Keratinocyte (primary cell): ENCODE data around the gene CIB1. TPM values are rescaled to one million over a fixed set of nuclear protein-coding genes. Genes with fewer than 3 reads are reported as not detected.

Source experiments
- DNase-seq: peaks from one replicate; pipeline ENCODE4 v3.0.0-alpha.2; 2011; ENCODE audit warnings: low read depth, missing footprints, low spot score
- FAIRE-seq: peaks from 2 replicates; lab custom pipeline; 2011; peaks lifted over from hg19 to GRCh38; lab: Jason Lieb, UNC
- H2AFZ ChIP-seq: 2 replicates; pipeline ENCODE4 v1.6.0; 2012; ENCODE audit warnings: low read length, control low read depth, inconsistent platforms; ENCODE audit not compliant: control insufficient read depth
- H3K27ac ChIP-seq: 2 replicates; pipeline ENCODE4 v1.5.1; 2011; ENCODE audit warnings: low read length; ENCODE audit not compliant: control insufficient read depth, insufficient read depth
- H3K27me3 ChIP-seq: 3 replicates; pipeline ENCODE4 v1.6.0; 2011; ENCODE audit warnings: low read length; ENCODE audit not compliant: control insufficient read depth, insufficient read depth; ENCODE audit errors: extremely low read depth
- H3K36me3 ChIP-seq, 2 experiments: 2 replicates in 1 of 2; 3 replicates in 1 of 2; pipeline ENCODE4 v1.5.1; 2011; ENCODE audit warnings: low read length in 2 of 2, mild to moderate bottlenecking in 1 of 2; ENCODE audit not compliant: control insufficient read depth in 2 of 2, insufficient read depth in 2 of 2; ENCODE audit errors: extremely low read depth in 1 of 2
- H3K4me1 ChIP-seq: 3 replicates; pipeline ENCODE4 v1.5.1; 2011; ENCODE audit warnings: low read length; ENCODE audit not compliant: control insufficient read depth, insufficient read depth; ENCODE audit errors: extremely low read depth
- H3K4me2 ChIP-seq: 3 replicates; pipeline ENCODE4 v1.6.0; 2011; ENCODE audit warnings: low read depth, low read length; ENCODE audit not compliant: control insufficient read depth, insufficient read depth; ENCODE audit errors: extremely low read depth
- H3K4me3 ChIP-seq, 3 experiments: fragments of 200-600 bp in 1 of 3; sonication (generic) in 1 of 3; 2 replicates in 2 of 3; 3 replicates in 1 of 3; pipeline ENCODE4 v1.5.1; 2011 to 2016; ENCODE audit warnings: low read length in 3 of 3, mild to moderate bottlenecking in 3 of 3, control low read depth in 2 of 3, inconsistent platforms in 1 of 3, low read depth in 1 of 3, mixed read lengths in 1 of 3, mixed run types in 1 of 3, moderate library complexity in 1 of 3; ENCODE audit not compliant: control insufficient read depth in 2 of 3, insufficient read depth in 2 of 3; ENCODE audit errors: extremely low read depth in 1 of 3
- H3K79me2 ChIP-seq: 2 replicates; pipeline ENCODE4 v1.6.0; 2012; ENCODE audit warnings: low read length; ENCODE audit not compliant: control insufficient read depth, insufficient read depth
- H3K9ac ChIP-seq: 3 replicates; pipeline ENCODE4 v1.6.0; 2011; ENCODE audit warnings: low read length; ENCODE audit not compliant: control insufficient read depth, insufficient read depth; ENCODE audit errors: extremely low read depth
- H3K9me1 ChIP-seq: 3 replicates; pipeline ENCODE4 v1.6.0; 2011; ENCODE audit warnings: low read length; ENCODE audit not compliant: control insufficient read depth, insufficient read depth; ENCODE audit errors: extremely low read depth
- H3K9me3 ChIP-seq: 2 replicates; pipeline ENCODE4 v1.5.1; 2012; ENCODE audit warnings: low read depth, low read length; ENCODE audit not compliant: control insufficient read depth
- H4K20me1 ChIP-seq: 3 replicates; pipeline ENCODE4 v1.6.0; 2011; ENCODE audit warnings: low read length; ENCODE audit not compliant: control insufficient read depth, insufficient read depth; ENCODE audit errors: extremely low read depth
- CTCF ChIP-seq, 3 experiments: IDR thresholded peaks in 1 of 3; conservative IDR thresholded peaks in 1 of 3; optimal IDR thresholded peaks in 1 of 3; 2 replicates in 2 of 3; 3 replicates in 1 of 3; pipeline versions ENCODE3 to v1.5.1; 2011; ENCODE audit warnings: low read length in 3 of 3, mild to moderate bottlenecking in 3 of 3, moderate library complexity in 2 of 3, control low read depth in 1 of 3, inconsistent platforms in 1 of 3; ENCODE audit not compliant: insufficient read depth in 2 of 3; ENCODE audit errors: extremely low read depth in 1 of 3
- EZH2 ChIP-seq: IDR thresholded peaks from one replicate; pipeline ENCODE4 v1.6.1; 2012; ENCODE audit warnings: inconsistent platforms, mild to moderate bottlenecking, low read length, moderate library complexity
- dilution Hi-C: fragments of 300-500 bp; cut with MboI; formaldehyde crosslinking; loops from one replicate; pipeline ENCODE4 v1.7.0; 2020; ENCODE audit warnings: low sequenced_read_pairs; ENCODE audit not compliant: extremely low pct_ligation_motif_present
- polyA plus RNA-seq, 5 experiments: library from polyadenylated mRNA; depleted of rRNA in 3 of 5; stranded (reverse) in 3 of 5; stranded (forward) in 1 of 5; unstranded in 1 of 5; fragments of >200 nt; gene quantifications; 1 replicate in 1 of 5; 2 replicates in 3 of 5; 3 replicates in 1 of 5; pipeline versions ENCODE4 v1.2.1 to v1.2.3, GENCODE V29; 2011 to 2012; ENCODE audit warnings: missing spikeins in 2 of 5, low read depth in 1 of 5, low replicate concordance in 1 of 5

Gene CIB1
- polyA plus RNA-seq, 1 donor (not counting 4 experiments of a cell fraction or from before 2014, with no cell fraction given) = 70.9 TPM

GRCh38 chr15:90213818-90214204 lies 19.9 kb downstream of the CIB1 start:
- peaks cover 4% of the 10 kb centered on the region for H3K9me1 ChIP-seq
- H2AFZ ChIP-seq = no peak overlapping the region
- H3K9me3 ChIP-seq = no peaks in the 10 kb centered on the region
- H3K9ac ChIP-seq = peak overlapping the region; percentile 88
- FAIRE-seq (no peak), DNase-seq (no peak)
- dilution Hi-C loops = no loop called here
- H3K79me2 ChIP-seq = peaks cover 75% of the 10 kb centered on the region
- peak overlapping the region; percentile 91 for H3K4me2 ChIP-seq
- no peaks in the 10 kb centered on the region for H3K27me3 ChIP-seq
- H3K4me3 ChIP-seq = no peak overlapping the region
- H4K20me1 ChIP-seq = no peaks in the 10 kb centered on the region
- H3K36me3 ChIP-seq = peaks cover 8 to 59% of the 10 kb centered on the region in 2 experiments
- H3K27ac ChIP-seq = peak overlapping the region; percentile 98
- TF ChIP-seq CTCF (optimal IDR thresholded peaks at IDR 0.05 in 1 of 3, IDR thresholded peaks at IDR 0.05 in 1 of 3, conservative IDR thresholded peaks at IDR 0.05 in 1 of 3; ENCODE audit: extremely low read depth in 1 of 3, insufficient read depth in 2 of 3, low read length in 3 of 3) = no peak
- no peak for TF ChIP-seq EZH2
- H3K4me1 ChIP-seq = peaks cover 73% of the 10 kb centered on the region

DNA sequence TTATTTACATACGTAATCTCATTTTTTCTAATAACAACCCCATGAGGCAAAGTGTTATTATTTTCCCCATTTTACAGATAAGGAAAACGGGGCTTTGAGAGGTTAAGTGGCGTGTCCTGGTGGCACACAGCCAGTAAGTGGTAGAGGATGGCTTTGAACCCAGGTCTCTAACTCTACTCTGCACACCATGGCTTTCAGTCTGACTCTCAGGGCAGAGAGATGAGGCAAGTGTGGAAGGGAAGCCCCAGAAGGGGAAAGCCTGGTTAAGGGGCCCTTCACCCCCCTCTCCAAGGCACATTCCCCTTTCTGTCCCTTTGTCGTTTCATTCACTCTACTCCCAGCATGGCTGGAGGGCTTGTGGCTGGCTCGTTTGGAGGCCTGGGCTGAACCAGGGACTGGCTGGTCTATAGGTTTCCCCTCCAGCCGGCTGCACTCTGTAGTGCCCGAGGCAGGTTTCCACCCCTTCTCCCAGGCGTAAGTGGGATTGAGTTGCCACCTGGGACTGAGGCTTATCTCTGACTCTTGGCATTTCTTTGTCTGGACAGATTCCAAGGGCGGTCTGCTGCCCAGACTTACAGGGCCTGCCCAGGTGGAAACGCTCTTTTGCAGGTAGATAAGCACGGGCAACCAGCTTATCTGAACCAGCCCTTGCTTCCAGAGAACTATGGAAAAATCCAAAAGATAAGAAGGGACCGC lies 20.5 kb downstream of the CIB1 start:
- DNase-seq (peak; percentile 90), FAIRE-seq (no peak)
- TF ChIP-seq EZH2 = no peak
- H3K9me3 ChIP-seq = no peaks in the 10 kb centered on the region
- peaks cover 6 to 58% of the 10 kb centered on the region in 2 experiments for H3K36me3 ChIP-seq
- peaks cover 4% of the 10 kb centered on the region for H3K9me1 ChIP-seq
- no peak overlapping the region for H2AFZ ChIP-seq
- H3K4me3 ChIP-seq = peak overlapping the region in 1 of 3 experiments; percentile 10
- dilution Hi-C loops = no loop called here
- H3K79me2 ChIP-seq = peaks cover 77% of the 10 kb centered on the region
- H3K4me1 ChIP-seq = peaks cover 74% of the 10 kb centered on the region
- peak overlapping the region; percentile 98 for H3K27ac ChIP-seq
- H3K9ac ChIP-seq = peak overlapping the region; percentile 88
- H4K20me1 ChIP-seq = no peaks in the 10 kb centered on the region
- H3K27me3 ChIP-seq = no peaks in the 10 kb centered on the region
- H3K4me2 ChIP-seq = peak overlapping the region; percentile 91
